ENCODE measurements around the gene RNASET2. TPM values are rescaled to one million over a fixed set of nuclear protein-coding genes. Genes with fewer than 3 reads are reported as not detected.
A peak's percentile ranks its signal among the peaks of the same experiment; 100 is the strongest.
"Not testable (repeated sequence)": the region's sequence is repeated elsewhere in the genome, so short reads cannot be mapped to it uniquely, and the experiment has no call there.

The RNASET2 gene
- total and polyA plus RNA-seq, 2 donors from 2014 or later = 50.7 to 69.0 TPM

DNA sequence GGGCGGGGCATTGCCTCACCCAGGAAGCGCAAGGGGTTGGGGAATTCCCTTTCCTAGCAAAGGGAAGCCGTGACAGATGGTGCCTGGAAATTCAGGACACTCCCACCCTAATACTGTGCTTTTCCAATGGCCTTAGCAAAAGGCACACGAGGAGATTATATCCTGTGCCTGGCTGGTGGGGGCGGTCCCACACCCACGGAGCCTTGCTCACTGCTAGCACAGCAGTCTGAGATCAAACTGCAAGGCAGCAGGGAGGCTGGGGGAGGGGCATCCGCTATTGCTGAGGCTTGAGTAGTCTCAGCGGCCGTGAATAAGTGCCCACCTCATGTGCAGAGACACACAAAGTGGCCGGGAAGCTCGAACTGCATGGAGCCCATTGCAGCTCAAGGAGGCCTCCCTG, 71.4 kb downstream of the RNASET2 start:
- H3K36me3 ChIP-seq (ENCODE audit: control insufficient read depth in 2 of 3, insufficient read depth in 3 of 3, low read length in 3 of 3); H3K4me3 ChIP-seq (ENCODE audit: low read length in 3 of 3); FAIRE-seq; H3K9ac ChIP-seq (ENCODE audit: low read length in 3 of 3); intact Hi-C loops (cut with DNase I); DNase-seq; H3K27me3 ChIP-seq (ENCODE audit: control insufficient read depth, insufficient read depth, low read length); H3K27ac ChIP-seq (ENCODE audit: low read depth in 2 of 2, low read length in 2 of 2); H3K9me3 ChIP-seq (ENCODE audit: control insufficient read depth in 2 of 3, insufficient read depth in 1 of 3, low read length in 3 of 3); H3K4me1 ChIP-seq (ENCODE audit: control insufficient read depth in 2 of 3, insufficient read depth in 2 of 3, low read depth in 1 of 3, low read length in 3 of 3): not testable (repeated sequence)

DNA sequence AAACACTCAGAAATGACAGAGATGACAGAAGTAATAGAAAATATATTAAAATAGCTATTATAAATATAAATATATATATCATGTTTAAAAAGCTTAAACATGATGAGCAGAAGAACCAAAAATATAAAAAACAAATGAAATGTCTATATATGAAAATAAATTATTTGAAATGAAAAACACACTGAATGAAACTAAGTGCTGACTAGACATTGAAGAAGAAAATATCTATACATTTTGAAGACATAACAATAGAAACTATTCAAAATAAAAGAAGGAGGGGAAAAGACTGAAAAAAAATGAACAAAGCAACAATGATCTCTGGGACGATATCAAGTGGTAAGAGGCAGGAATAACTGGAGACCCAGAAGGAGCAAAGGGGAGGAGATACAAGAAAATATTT, 76.8 kb downstream of the RNASET2 start:
- Histone ChIP-seq H3K36me3 (ENCODE audit: control insufficient read depth in 2 of 3, insufficient read depth in 3 of 3, low read length in 3 of 3) (no peaks in the 10 kb centered on the region), H3K27me3 (ENCODE audit: control insufficient read depth, insufficient read depth, low read length) (no peaks in the 10 kb centered on the region), H3K27ac (ENCODE audit: low read depth in 2 of 2, low read length in 2 of 2) (no peak overlapping the region), H3K9ac (ENCODE audit: low read length in 3 of 3) (no peak overlapping the region), H3K4me3 (ENCODE audit: low read length in 3 of 3) (no peak overlapping the region), H3K9me3 (ENCODE audit: control insufficient read depth in 2 of 3, insufficient read depth in 1 of 3, low read length in 3 of 3) (no peaks in the 10 kb centered on the region), H3K4me1 (ENCODE audit: control insufficient read depth in 2 of 3, insufficient read depth in 2 of 3, low read depth in 1 of 3, low read length in 3 of 3) (no peaks in the 10 kb centered on the region)
- no peak for DNase-seq
- TF ChIP-seq, protein P1, sequence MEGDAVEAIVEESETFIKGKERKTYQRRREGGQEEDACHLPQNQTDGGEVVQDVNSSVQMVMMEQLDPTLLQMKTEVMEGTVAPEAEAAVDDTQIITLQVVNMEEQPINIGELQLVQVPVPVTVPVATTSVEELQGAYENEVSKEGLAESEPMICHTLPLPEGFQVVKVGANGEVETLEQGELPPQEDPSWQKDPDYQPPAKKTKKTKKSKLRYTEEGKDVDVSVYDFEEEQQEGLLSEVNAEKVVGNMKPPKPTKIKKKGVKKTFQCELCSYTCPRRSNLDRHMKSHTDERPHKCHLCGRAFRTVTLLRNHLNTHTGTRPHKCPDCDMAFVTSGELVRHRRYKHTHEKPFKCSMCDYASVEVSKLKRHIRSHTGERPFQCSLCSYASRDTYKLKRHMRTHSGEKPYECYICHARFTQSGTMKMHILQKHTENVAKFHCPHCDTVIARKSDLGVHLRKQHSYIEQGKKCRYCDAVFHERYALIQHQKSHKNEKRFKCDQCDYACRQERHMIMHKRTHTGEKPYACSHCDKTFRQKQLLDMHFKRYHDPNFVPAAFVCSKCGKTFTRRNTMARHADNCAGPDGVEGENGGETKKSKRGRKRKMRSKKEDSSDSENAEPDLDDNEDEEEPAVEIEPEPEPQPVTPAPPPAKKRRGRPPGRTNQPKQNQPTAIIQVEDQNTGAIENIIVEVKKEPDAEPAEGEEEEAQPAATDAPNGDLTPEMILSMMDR (IDR thresholded peaks at IDR 0.05; ENCODE audit: borderline replicate concordance, extremely low read depth, insufficient read depth) = no peak
- intact Hi-C loops (cut with DNase I) = no loop called here
- FAIRE-seq = peak; percentile 61

Small RNA genes within 50 kb of the gene (microRNA-seq; reads per million reads assigned to microRNA genes)
- gene MIR3939 = not detected

Other genes starting within 250 kb of the RNASET2 start
- gene CEP43, start 42.8 kb upstream of the RNASET2 start, total RNA-seq = 17.9 TPM
- gene CEP43, start 42.8 kb upstream of the RNASET2 start, polyA plus RNA-seq (ENCODE audit: insufficient read depth, low read depth, low replicate concordance) = 17.8 TPM
- 0.54 TPM for gene CCR6, start 166.5 kb upstream of the RNASET2 start, total RNA-seq
- 0.43 TPM for gene CCR6, start 166.5 kb upstream of the RNASET2 start, polyA plus RNA-seq (ENCODE audit: insufficient read depth, low read depth, low replicate concordance)
- 0.16 TPM for gene GPR31, start 201.4 kb upstream of the RNASET2 start, total RNA-seq
- not detected for gene GPR31, start 201.4 kb upstream of the RNASET2 start, polyA plus RNA-seq (ENCODE audit: insufficient read depth, low read depth, low replicate concordance)

Measured in kidney (tissue), 14 donors.